Measurements from ENCODE around the gene ZNF630.
"Not testable (repeated sequence)": the region's sequence is repeated elsewhere in the genome, so short reads cannot be mapped to it uniquely, and the experiment has no call there.

The ZNF630 gene

GRCh38 chrX:48030237-48030636 lies 41.2 kb downstream of the ZNF630 start:
- no peak overlapping the region for H3K4me3 ChIP-seq (replicated peaks in 1 of 2; ENCODE audit: low read depth in 2 of 2, low read length in 2 of 2)
- no peak for DNase-seq (ENCODE audit: low read depth in 2 of 2)
- no peak for TF ChIP-seq CTCF (IDR thresholded peaks at IDR 0.05; ENCODE audit: low read depth, low read length)

- DNase-seq (ENCODE audit: low read depth in 2 of 2): no peak
- TF ChIP-seq CTCF (IDR thresholded peaks at IDR 0.05; ENCODE audit: low read depth, low read length): no peak
- H3K4me3 ChIP-seq (replicated peaks in 1 of 2; ENCODE audit: low read depth in 2 of 2, low read length in 2 of 2): no peak overlapping the region
Measured at GRCh38 chrX:48028091-48028490, 43.3 kb downstream of the ZNF630 start.

GRCh38 chrX:48027545-48027944 lies 43.9 kb downstream of the ZNF630 start:
- H3K4me3 ChIP-seq (replicated peaks in 1 of 2; ENCODE audit: low read depth in 2 of 2, low read length in 2 of 2); DNase-seq (ENCODE audit: low read depth in 2 of 2): not testable (repeated sequence)

GRCh38 chrX:48025561-48025960 lies 45.9 kb downstream of the ZNF630 start:
- peak; percentile 40 for TF ChIP-seq CTCF (IDR thresholded peaks at IDR 0.05; ENCODE audit: low read depth, low read length)
- no peak overlapping the region for H3K4me3 ChIP-seq (replicated peaks in 1 of 2; ENCODE audit: low read depth in 2 of 2, low read length in 2 of 2)
- DNase-seq (ENCODE audit: low read depth in 2 of 2): peak; percentile 77 to 79

GRCh38 chrX:48022738-48023137 lies 48.7 kb downstream of the ZNF630 start:
- peak in 1 of 2 donors; percentile 16 for DNase-seq (ENCODE audit: low read depth in 2 of 2)

GRCh38 chrX:48022100-48022499 lies 49.3 kb downstream of the ZNF630 start:
- no peak for DNase-seq (ENCODE audit: low read depth in 2 of 2)
- no peak for TF ChIP-seq CTCF (IDR thresholded peaks at IDR 0.05; ENCODE audit: low read depth, low read length)
- no peak overlapping the region for H3K4me3 ChIP-seq (replicated peaks in 1 of 2; ENCODE audit: low read depth in 2 of 2, low read length in 2 of 2)

More at GRCh38 chrX:48022738-48023137, 48.7 kb downstream of the ZNF630 start:
- no peak overlapping the region for H3K4me3 ChIP-seq (replicated peaks in 1 of 2; ENCODE audit: low read depth in 2 of 2, low read length in 2 of 2)
- no peak for TF ChIP-seq CTCF (IDR thresholded peaks at IDR 0.05; ENCODE audit: low read depth, low read length)

GRCh38 chrX:48021026-48021900 lies 50.2 kb downstream of the ZNF630 start:
- TF ChIP-seq CTCF (IDR thresholded peaks at IDR 0.05; ENCODE audit: low read depth, low read length): no peak
- H3K4me3 ChIP-seq (replicated peaks in 1 of 2; ENCODE audit: low read depth in 2 of 2, low read length in 2 of 2): peak overlapping the region; percentile 43 to 59
- peak; percentile 87 to 91 for DNase-seq (ENCODE audit: low read depth in 2 of 2)

GRCh38 chrX:48020472-48020871 lies 51.0 kb downstream of the ZNF630 start:
- H3K4me3 ChIP-seq (replicated peaks in 1 of 2; ENCODE audit: low read depth in 2 of 2, low read length in 2 of 2); DNase-seq (ENCODE audit: low read depth in 2 of 2): not testable (repeated sequence)

GRCh38 chrX:48019892-48020291 lies 51.5 kb downstream of the ZNF630 start:
- not testable (repeated sequence) for H3K4me3 ChIP-seq (replicated peaks in 1 of 2; ENCODE audit: low read depth in 2 of 2, low read length in 2 of 2); DNase-seq (ENCODE audit: low read depth in 2 of 2)

GRCh38 chrX:48016583-48017310 lies 54.7 kb downstream of the ZNF630 start:
- not testable (repeated sequence) for H3K4me3 ChIP-seq (replicated peaks in 1 of 2; ENCODE audit: low read depth in 2 of 2, low read length in 2 of 2); DNase-seq (ENCODE audit: low read depth in 2 of 2)
